Esophagus squamous epithelium (tissue), 5 donors: ENCODE results near the gene INO80E. TPM values are rescaled to one million over a fixed set of nuclear protein-coding genes. Genes with fewer than 3 reads are reported as not detected.

Source experiments
- DNase-seq: peaks from one replicate; lab custom pipeline; 2025; lab: John Stamatoyannopoulos, UW
- H3K27ac ChIP-seq, 4 donors: fragments of 200-600 bp; sonication (generic); one replicate each; pipeline ENCODE4 v1.5.1; 2016 to 2019; ENCODE audit warnings: mild to moderate bottlenecking in 1 of 4
- H3K27me3 ChIP-seq, 4 donors: fragments of 200-600 bp; sonication (generic); 1 replicate in 3 of 4; 2 replicates in 1 of 4; pipeline versions ENCODE4 v1.5.1 to v1.6.0; 2017 to 2021; ENCODE audit warnings: antibody characterized with exemption in 1 of 4
- H3K36me3 ChIP-seq, 3 donors: fragments of 200-600 bp; sonication (generic); one replicate each; pipeline ENCODE4 v1.5.1; 2016 to 2019
- H3K4me1 ChIP-seq, 3 donors: fragments of 200-600 bp; sonication (generic); one replicate each; pipeline ENCODE4 v1.5.1; 2017 to 2019
- H3K4me3 ChIP-seq, 4 donors: fragments of 200-600 bp; sonication (generic); 1 replicate in 3 of 4; 2 replicates in 1 of 4; pipeline ENCODE4 v1.5.1; 2016 to 2019; ENCODE audit warnings: mild to moderate bottlenecking in 2 of 4, moderate library complexity in 1 of 4
- H3K9me3 ChIP-seq, 3 donors: fragments of 200-600 bp; sonication (generic); one replicate each; pipeline ENCODE4 v1.5.1; 2016 to 2019
- POLR2A ChIP-seq, 4 donors: fragments of 450-650 bp; IDR thresholded peaks; one replicate each; pipeline ENCODE4 v1.6.1; 2017; ENCODE audit warnings: antibody characterized with exemption in 4 of 4, mild to moderate bottlenecking in 4 of 4, moderate library complexity in 3 of 4
- WGBS, 2 donors: methylation state at CpG; one replicate each; pipeline ENCODE4 v1.1.5; 2018; 5-methylcytosine and 5-hydroxymethylcytosine counted together
- intact Hi-C: fragments of 100-400 bp; cut with DNase I; formaldehyde crosslinking; loops from one replicate; pipeline ENCODE4 v1.15.0; 2022
- total RNA-seq, 4 donors: library from RNA; depleted of rRNA; stranded (reverse); fragments of >200 nt; gene quantifications; one replicate each; pipeline ENCODE4 v1.1.0, GENCODE V29; 2016
- TF ChIP-seq, protein P1 (sequence below), 6 experiments: fragments of 450-650 bp in 4 of 6; fragments of 200-600 bp in 2 of 6; sonication (generic) in 2 of 6; IDR thresholded peaks; one replicate each; pipeline ENCODE4 v1.5.1; 2016 to 2019; ENCODE audit warnings: antibody characterized with exemption in 6 of 6, mild to moderate bottlenecking in 4 of 6, moderate library complexity in 4 of 6
- donor health status: DM: yes; HTN: yes; CAD: no.

INO80E gene
- total RNA-seq, 4 donors from 2014 or later = 34.3 to 59.9 (median 48.0) TPM

DNA sequence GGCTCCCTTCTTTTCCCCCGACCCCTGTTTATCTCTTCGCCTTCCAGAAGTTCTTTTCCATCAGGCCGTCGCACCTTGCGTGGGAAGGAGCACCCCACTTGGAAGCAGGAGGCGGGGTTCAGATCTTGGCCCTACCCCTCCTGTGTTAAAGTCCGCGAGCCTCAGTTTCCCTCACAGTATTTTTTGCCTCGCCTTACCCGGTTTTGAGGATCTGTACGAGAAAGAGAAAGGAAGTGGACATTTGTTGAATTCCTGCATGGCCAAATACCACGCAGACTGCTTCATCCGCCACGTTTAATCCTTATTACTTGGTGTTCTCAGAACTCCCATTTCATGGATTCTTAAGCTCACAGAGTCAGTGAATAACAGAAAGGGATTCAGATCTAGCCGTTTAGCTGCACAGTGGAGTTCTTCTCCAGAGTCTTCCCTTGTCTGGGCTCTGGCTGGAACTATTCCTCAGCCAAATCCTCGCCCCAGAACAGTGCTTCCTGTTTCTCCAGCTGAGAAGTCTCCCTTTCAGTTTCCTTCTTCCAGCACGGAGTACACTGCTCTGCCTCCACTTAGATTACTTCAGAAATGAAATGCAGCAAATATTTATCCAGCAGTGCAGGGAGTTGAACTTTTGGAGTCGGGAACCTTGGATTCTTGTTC is 33.6 kb upstream of the INO80E start:
- H3K27me3 ChIP-seq = no peaks in the 10 kb centered on the region
- intact Hi-C loops = no loop called here
- WGBS, 2 donors = 5 to 6% methylated on average over 18 of the region's 18 CpGs
- peaks cover 0 to 32% (median 11%) of the 10 kb centered on the region in 3 donors for H3K4me1 ChIP-seq
- peaks cover 0 to 37% (median 0%) of the 10 kb centered on the region in 3 donors for H3K36me3 ChIP-seq
- no peaks in the 10 kb centered on the region for H3K9me3 ChIP-seq
- peak overlapping the region; percentile 94 to 97 (median 94) for H3K27ac ChIP-seq
- no peak for TF ChIP-seq POLR2A (IDR thresholded peaks at IDR 0.05)
- TF ChIP-seq, protein P1, sequence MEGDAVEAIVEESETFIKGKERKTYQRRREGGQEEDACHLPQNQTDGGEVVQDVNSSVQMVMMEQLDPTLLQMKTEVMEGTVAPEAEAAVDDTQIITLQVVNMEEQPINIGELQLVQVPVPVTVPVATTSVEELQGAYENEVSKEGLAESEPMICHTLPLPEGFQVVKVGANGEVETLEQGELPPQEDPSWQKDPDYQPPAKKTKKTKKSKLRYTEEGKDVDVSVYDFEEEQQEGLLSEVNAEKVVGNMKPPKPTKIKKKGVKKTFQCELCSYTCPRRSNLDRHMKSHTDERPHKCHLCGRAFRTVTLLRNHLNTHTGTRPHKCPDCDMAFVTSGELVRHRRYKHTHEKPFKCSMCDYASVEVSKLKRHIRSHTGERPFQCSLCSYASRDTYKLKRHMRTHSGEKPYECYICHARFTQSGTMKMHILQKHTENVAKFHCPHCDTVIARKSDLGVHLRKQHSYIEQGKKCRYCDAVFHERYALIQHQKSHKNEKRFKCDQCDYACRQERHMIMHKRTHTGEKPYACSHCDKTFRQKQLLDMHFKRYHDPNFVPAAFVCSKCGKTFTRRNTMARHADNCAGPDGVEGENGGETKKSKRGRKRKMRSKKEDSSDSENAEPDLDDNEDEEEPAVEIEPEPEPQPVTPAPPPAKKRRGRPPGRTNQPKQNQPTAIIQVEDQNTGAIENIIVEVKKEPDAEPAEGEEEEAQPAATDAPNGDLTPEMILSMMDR (IDR thresholded peaks at IDR 0.05) = no peak
- peak overlapping the region; percentile 70 to 85 (median 76) for H3K4me3 ChIP-seq
- no peak for DNase-seq

DNA sequence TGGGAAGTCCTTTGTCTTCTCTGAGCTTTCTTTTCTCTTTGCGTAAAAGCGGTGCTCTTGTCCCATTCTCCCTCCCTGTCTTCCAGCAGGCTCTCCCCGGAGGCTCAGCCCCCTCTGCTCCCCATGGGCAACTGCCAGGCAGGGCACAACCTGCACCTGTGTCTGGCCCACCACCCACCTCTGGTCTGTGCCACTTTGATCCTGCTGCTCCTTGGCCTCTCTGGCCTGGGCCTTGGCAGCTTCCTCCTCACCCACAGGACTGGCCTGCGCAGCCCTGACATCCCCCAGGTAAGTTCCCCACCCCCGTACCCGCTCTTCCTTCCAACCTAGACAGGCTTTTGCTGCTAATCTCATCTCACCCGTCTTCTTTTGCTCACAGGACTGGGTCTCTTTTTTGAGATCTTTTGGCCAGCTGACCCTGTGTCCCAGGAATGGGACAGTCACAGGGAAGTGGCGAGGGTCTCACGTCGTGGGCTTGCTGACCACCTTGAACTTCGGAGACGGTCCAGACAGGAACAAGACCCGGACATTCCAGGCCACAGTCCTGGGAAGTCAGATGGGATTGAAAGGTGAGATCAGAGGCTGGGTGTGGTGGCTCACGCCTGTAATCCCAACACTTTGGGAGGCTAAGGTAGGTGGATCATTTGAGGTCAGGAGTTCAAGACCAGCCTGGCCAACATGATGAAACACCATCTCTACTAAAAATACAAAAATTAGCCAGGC is 32.9 kb upstream of the INO80E start:
- peak overlapping the region; percentile 94 to 97 (median 94) for H3K27ac ChIP-seq
- peaks cover 2 to 44% (median 4%) of the 10 kb centered on the region in 3 donors for H3K36me3 ChIP-seq
- no peaks in the 10 kb centered on the region for H3K9me3 ChIP-seq
- no peak for DNase-seq
- intact Hi-C loops = no loop called here
- 70 to 79% methylated on average over 7 to 9 of the region's 14 CpGs for WGBS, 2 donors
- peak overlapping the region; percentile 70 to 85 (median 76) for H3K4me3 ChIP-seq
- no peaks in the 10 kb centered on the region for H3K27me3 ChIP-seq
- TF ChIP-seq, protein P1 (IDR thresholded peaks at IDR 0.05) = no peak
- TF ChIP-seq POLR2A (IDR thresholded peaks at IDR 0.05) = no peak
- peaks cover 0 to 32% (median 11%) of the 10 kb centered on the region in 3 donors for H3K4me1 ChIP-seq

GRCh38 chr16:29968205-29968604 is 27.8 kb upstream of the INO80E start:
- intact Hi-C loops = no loop called here
- TF ChIP-seq, protein P1 (IDR thresholded peaks at IDR 0.05) = no peak
- TF ChIP-seq POLR2A (IDR thresholded peaks at IDR 0.05) = no peak
- Histone ChIP-seq H3K27ac (no peak overlapping the region), H3K4me3 (no peak overlapping the region), H3K4me1 (peaks cover 0 to 21% (median 3%) of the 10 kb centered on the region in 3 donors), H3K36me3 (peaks cover 6 to 85% (median 13%) of the 10 kb centered on the region in 3 donors), H3K9me3 (no peaks in the 10 kb centered on the region), H3K27me3 (no peaks in the 10 kb centered on the region)
- no peak for DNase-seq
- 93 to 98% methylated on average over 2 to 3 of the region's 4 CpGs for WGBS, 2 donors

DNA sequence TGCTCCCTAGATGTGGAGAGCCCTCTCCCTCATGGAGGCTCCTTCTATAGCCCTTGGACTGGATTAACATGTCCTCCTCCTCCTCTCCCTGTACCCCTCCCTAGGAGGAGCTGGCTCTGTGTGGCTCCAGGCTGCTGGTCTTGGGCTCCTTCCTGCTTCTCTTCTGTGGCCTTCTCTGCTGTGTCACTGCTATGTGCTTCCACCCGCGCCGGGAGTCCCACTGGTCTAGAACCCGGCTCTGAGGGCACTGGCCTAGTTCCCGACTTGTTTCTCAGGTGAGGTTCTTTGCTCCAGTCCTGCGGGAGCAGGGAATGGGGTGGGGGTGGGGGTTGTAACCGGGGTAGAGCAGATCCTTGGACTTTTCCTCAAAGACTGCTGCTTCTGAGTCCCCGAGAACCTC is 24.7 kb upstream of the INO80E start:
- intact Hi-C loops = no loop called here
- WGBS, 2 donors = 80 to 82% methylated on average over 7 of the region's 8 CpGs
- Histone ChIP-seq H3K27me3 (no peaks in the 10 kb centered on the region), H3K36me3 (peaks cover 6 to 59% (median 13%) of the 10 kb centered on the region in 3 donors), H3K9me3 (no peaks in the 10 kb centered on the region), H3K4me3 (no peak overlapping the region), H3K4me1 (peaks cover 12 to 31% (median 17%) of the 10 kb centered on the region in 3 donors), H3K27ac (no peak overlapping the region)
- TF ChIP-seq POLR2A (IDR thresholded peaks at IDR 0.05) = no peak
- TF ChIP-seq, protein P1 (IDR thresholded peaks at IDR 0.05) = no peak
- DNase-seq = no peak

GRCh38 chr16:29972500-29972899 is 23.5 kb upstream of the INO80E start:
- H3K9me3 ChIP-seq = no peaks in the 10 kb centered on the region
- H3K27me3 ChIP-seq = no peaks in the 10 kb centered on the region
- TF ChIP-seq, protein P1 (IDR thresholded peaks at IDR 0.05) = no peak
- TF ChIP-seq POLR2A (IDR thresholded peaks at IDR 0.05) = no peak
- intact Hi-C loops = no loop called here
- no peak overlapping the region for H3K4me3 ChIP-seq
- H3K4me1 ChIP-seq = peaks cover 12 to 43% (median 23%) of the 10 kb centered on the region in 3 donors
- WGBS, 2 donors = 91 to 100% methylated on average over 1 of the region's 1 CpG
- peaks cover 6 to 48% (median 13%) of the 10 kb centered on the region in 3 donors for H3K36me3 ChIP-seq
- H3K27ac ChIP-seq = peak overlapping the region in 2 of 4 donors; percentile 94 to 97
- DNase-seq = no peak
